ENCODE data around the gene SAMHD1. TPM values are rescaled to one million over a fixed set of nuclear protein-coding genes. Genes with fewer than 3 reads are reported as not detected.
"Not testable (repeated sequence)": the region's sequence is repeated elsewhere in the genome, so short reads cannot be mapped to it uniquely, and the experiment has no call there.

Gene SAMHD1
- total and polyA plus RNA-seq, 2 of the 8 experiments (the other 6 are each of a cell fraction or from before 2014, with no cell fraction given): 22.0 to 37.1 TPM

DNA sequence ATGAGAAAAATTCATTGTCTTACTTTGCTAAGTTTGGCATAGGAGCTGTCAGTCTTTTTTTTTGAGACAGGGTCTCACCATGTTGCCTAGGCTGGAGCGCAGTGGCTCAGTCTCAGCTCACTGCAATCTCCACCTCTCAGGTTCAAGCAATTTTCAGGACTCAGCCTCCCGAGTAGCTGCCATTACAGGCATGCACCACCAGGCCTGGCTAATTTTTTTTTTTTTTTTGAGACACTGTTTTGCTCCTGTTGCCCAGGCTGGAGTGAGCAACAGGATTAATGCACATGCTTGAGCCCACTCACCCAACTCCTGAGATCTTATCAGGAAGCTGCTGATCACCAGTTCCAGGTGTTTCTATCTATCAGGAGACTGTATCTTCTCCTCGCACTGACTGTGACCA, 15.5 kb upstream of the SAMHD1 start:
- H4K20me1 ChIP-seq (replicated peaks in 1 of 2; ENCODE audit: control insufficient read depth in 1 of 2, insufficient read depth in 2 of 2, low read length in 2 of 2); H2BK5ac ChIP-seq (ENCODE audit: low read depth, low read length); H3K4me2 ChIP-seq (ENCODE audit: insufficient read depth in 1 of 2, low read depth in 2 of 2, low read length in 2 of 2); H3K79me1 ChIP-seq (ENCODE audit: low read depth, low read length); H2BK120ac ChIP-seq (replicated peaks; ENCODE audit: low read depth, low read length); H3K36me3 ChIP-seq (ENCODE audit: control insufficient read depth in 2 of 4, insufficient read depth in 4 of 4, low read length in 3 of 4); H2AK5ac ChIP-seq (ENCODE audit: low read depth, low read length); H3K27ac ChIP-seq (ENCODE audit: low read depth, low read length); H3K56ac ChIP-seq (replicated peaks; ENCODE audit: insufficient read length, low read depth, low read length); H2BK20ac ChIP-seq (ENCODE audit: low read length); H3K23ac ChIP-seq (ENCODE audit: insufficient read length); FAIRE-seq; H4K5ac ChIP-seq (ENCODE audit: insufficient read length, low read depth, low read length); H3K23me2 ChIP-seq (ENCODE audit: low read depth, low read length); H2BK15ac ChIP-seq (ENCODE audit: low read length); H3K9ac ChIP-seq (replicated peaks in 1 of 4; ENCODE audit: extremely low read depth in 1 of 4, low read depth in 3 of 4, low read length in 3 of 4); POLR2A ChIA-PET (ENCODE audit: partially characterized antibody); H3K4ac ChIP-seq (replicated peaks; ENCODE audit: insufficient read length, low read depth, low read length); H3K27me3 ChIP-seq (replicated peaks in 1 of 4; ENCODE audit: control insufficient read depth in 3 of 4, extremely low read depth in 1 of 4, insufficient read depth in 3 of 4, low read length in 3 of 4); H3K79me2 ChIP-seq (ENCODE audit: control insufficient read depth in 1 of 2, insufficient read depth in 2 of 2, low read length in 2 of 2); H3K4me1 ChIP-seq (replicated peaks in 1 of 4; ENCODE audit: control insufficient read depth in 3 of 4, insufficient read depth in 4 of 4, low read length in 3 of 4); H4K8ac ChIP-seq (ENCODE audit: extremely low read depth, insufficient read depth, low read length); H3K18ac ChIP-seq (ENCODE audit: extremely low read depth, low read length); DNase-seq (ENCODE audit: low read depth in 1 of 2, low spot score in 2 of 2); H2BK12ac ChIP-seq (ENCODE audit: low read depth, low read length); H3K14ac ChIP-seq (ENCODE audit: insufficient read length); H3K4me3 ChIP-seq (ENCODE audit: extremely low read depth in 1 of 4, insufficient read depth in 2 of 4, low read depth in 3 of 4, low read length in 4 of 4); H4K91ac ChIP-seq (replicated peaks; ENCODE audit: insufficient read length, low read length); H2AFZ ChIP-seq (ENCODE audit: low read length): not testable (repeated sequence)
- WGBS, 2 experiments (ENCODE audit: extremely low coverage in 1 of 2, insufficient coverage in 1 of 2, insufficient read length in 1 of 2, insufficient replicate concordance in 2 of 2, low coverage in 1 of 2, low lambda C conversion rate in 2 of 2, missing lambda C conversion rate in 1 of 2): 87% methylated on average over 3 of the region's 3 CpGs; no CpG with 5 or more reads in 1 of the 2 experiments
- H3K9me3 ChIP-seq (ENCODE audit: insufficient read depth in 2 of 2, low read depth in 1 of 2, low read length in 1 of 2): peaks cover 12% of the 10 kb centered on the region in 2 experiments
- CTCF ChIA-PET (ENCODE audit: partially characterized antibody): interaction anchor here (0.6 to 0.7 kb wide), 2 partner anchors 41 to 986 kb away, joined by 3 to 5 read pairs; no protein-coding TSS in a partner anchor

GRCh38 chr20:36962354-36962941, 10.9 kb upstream of the SAMHD1 start:
- H2BK5ac ChIP-seq (ENCODE audit: low read depth, low read length); H3K4me2 ChIP-seq (ENCODE audit: insufficient read depth in 1 of 2, low read depth in 2 of 2, low read length in 2 of 2); H3K14ac ChIP-seq (ENCODE audit: insufficient read length); H4K20me1 ChIP-seq (replicated peaks in 1 of 2; ENCODE audit: control insufficient read depth in 1 of 2, insufficient read depth in 2 of 2, low read length in 2 of 2); H3K4ac ChIP-seq (replicated peaks; ENCODE audit: insufficient read length, low read depth, low read length); H3K56ac ChIP-seq (replicated peaks; ENCODE audit: insufficient read length, low read depth, low read length); H2AK5ac ChIP-seq (ENCODE audit: low read depth, low read length); FAIRE-seq; H3K23ac ChIP-seq (ENCODE audit: insufficient read length); H3K9ac ChIP-seq (replicated peaks in 1 of 4; ENCODE audit: extremely low read depth in 1 of 4, low read depth in 3 of 4, low read length in 3 of 4); H4K5ac ChIP-seq (ENCODE audit: insufficient read length, low read depth, low read length); H4K91ac ChIP-seq (replicated peaks; ENCODE audit: insufficient read length, low read length); POLR2A ChIA-PET (ENCODE audit: partially characterized antibody); H3K18ac ChIP-seq (ENCODE audit: extremely low read depth, low read length); H2BK15ac ChIP-seq (ENCODE audit: low read length); H3K4me3 ChIP-seq (ENCODE audit: extremely low read depth in 1 of 4, insufficient read depth in 2 of 4, low read depth in 3 of 4, low read length in 4 of 4); H2AFZ ChIP-seq (ENCODE audit: low read length); H3K4me1 ChIP-seq (replicated peaks in 1 of 4; ENCODE audit: control insufficient read depth in 3 of 4, insufficient read depth in 4 of 4, low read length in 3 of 4); H2BK12ac ChIP-seq (ENCODE audit: low read depth, low read length); H4K8ac ChIP-seq (ENCODE audit: extremely low read depth, insufficient read depth, low read length); H3K36me3 ChIP-seq (ENCODE audit: control insufficient read depth in 2 of 4, insufficient read depth in 4 of 4, low read length in 3 of 4); H3K27ac ChIP-seq (ENCODE audit: low read depth, low read length); H3K79me2 ChIP-seq (ENCODE audit: control insufficient read depth in 1 of 2, insufficient read depth in 2 of 2, low read length in 2 of 2); H2BK120ac ChIP-seq (replicated peaks; ENCODE audit: low read depth, low read length); H3K79me1 ChIP-seq (ENCODE audit: low read depth, low read length); H2BK20ac ChIP-seq (ENCODE audit: low read length); DNase-seq (ENCODE audit: low read depth in 1 of 2, low spot score in 2 of 2); H3K27me3 ChIP-seq (replicated peaks in 1 of 4; ENCODE audit: control insufficient read depth in 3 of 4, extremely low read depth in 1 of 4, insufficient read depth in 3 of 4, low read length in 3 of 4); H3K23me2 ChIP-seq (ENCODE audit: low read depth, low read length): not testable (repeated sequence)
- H3K9me3 ChIP-seq (ENCODE audit: insufficient read depth in 2 of 2, low read depth in 1 of 2, low read length in 1 of 2): peaks cover 13% of the 10 kb centered on the region in 2 experiments
- WGBS, 2 experiments (ENCODE audit: extremely low coverage in 1 of 2, insufficient coverage in 1 of 2, insufficient read length in 1 of 2, insufficient replicate concordance in 2 of 2, low coverage in 1 of 2, low lambda C conversion rate in 2 of 2, missing lambda C conversion rate in 1 of 2): 95% methylated on average over 9 of the region's 9 CpGs; no CpG with 5 or more reads in 1 of the 2 experiments
- CTCF ChIA-PET (ENCODE audit: partially characterized antibody): interaction anchor here (0.6 kb wide), 1 partner anchor 1270 kb away, joined by 3 read pairs; no protein-coding TSS in a partner anchor
